GM12892 (cell line): Measurements from ENCODE around the gene EPHA1.
"Not testable (repeated sequence)": the region's sequence is repeated elsewhere in the genome, so short reads cannot be mapped to it uniquely, and the experiment has no call there.

ENCODE experiments used
- POLR2A ChIP-seq: IDR thresholded peaks from 2 replicates; pipeline ENCODE4 v1.6.1; 2011; ENCODE audit warnings: low read depth, low read length, control low read depth
- POLR2AphosphoS5 ChIP-seq: IDR thresholded peaks from 2 replicates; pipeline ENCODE4 v1.6.1; 2011; ENCODE audit warnings: low read depth, low read length, control low read depth
- TAF1 ChIP-seq: IDR thresholded peaks from 2 replicates; pipeline ENCODE4 v1.6.1; 2011; ENCODE audit warnings: low read depth, mild to moderate bottlenecking, control low read depth, low read length, borderline replicate concordance

GRCh38 chr7:143392427-143392826, 16.2 kb downstream of the EPHA1 start:
- not testable (repeated sequence) for TF ChIP-seq POLR2A, POLR2AphosphoS5, TAF1
